ENCODE measurements around the gene TPRN. TPM values are rescaled to one million over a fixed set of nuclear protein-coding genes. Genes with fewer than 3 reads are reported as not detected.
A peak's percentile ranks its signal among the peaks of the same experiment; 100 is the strongest.

TPRN gene
- total RNA-seq, 1 experiment from 2014 or later: 24.9 TPM

DNA sequence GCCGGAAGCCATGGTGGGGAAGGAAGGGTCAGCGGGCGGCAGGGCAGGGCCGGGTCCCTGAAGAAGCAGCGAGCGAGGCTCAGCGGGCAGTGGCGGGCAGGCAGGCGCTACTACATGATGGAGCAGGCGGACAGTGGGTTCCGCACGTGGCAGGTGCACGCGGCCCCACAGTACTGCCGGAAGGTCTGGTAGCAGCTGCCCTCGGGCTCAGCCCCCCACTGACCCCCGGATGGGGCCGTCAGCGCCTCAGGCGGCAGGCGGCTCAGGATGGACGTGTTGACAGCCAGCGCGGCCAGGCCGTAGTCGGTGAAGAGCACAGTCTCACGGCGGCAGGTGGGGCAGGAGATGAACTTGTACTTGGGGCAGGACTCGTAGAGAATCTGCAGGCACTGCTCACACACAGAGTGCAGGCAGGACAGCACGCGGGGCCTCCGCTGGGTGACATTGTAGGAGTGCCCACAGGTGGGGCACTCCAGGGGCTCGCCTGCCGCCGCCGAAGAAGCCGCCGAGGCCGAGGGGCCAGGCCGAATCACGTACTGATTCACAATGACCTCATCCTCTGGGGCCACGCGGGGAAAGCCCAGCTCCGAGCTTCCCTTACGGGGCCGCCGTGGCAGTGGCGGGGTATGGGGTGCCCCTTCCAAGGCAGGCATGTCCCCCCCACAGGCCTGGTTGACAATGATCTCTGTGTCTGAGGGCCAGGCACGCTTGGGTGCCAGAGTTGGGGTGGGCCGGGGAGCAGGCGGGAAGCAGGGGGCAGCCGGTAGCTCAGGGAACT lies 20.0 kb upstream of the TPRN start:
- no peak overlapping the region for H3K9ac ChIP-seq (ENCODE audit: low read length)
- BruUV-seq (replicated peaks): TSS peak; percentile 57
- no peaks in the 10 kb centered on the region for H3K27me3 ChIP-seq (ENCODE audit: insufficient read depth, low read length)
- H3K79me2 ChIP-seq (ENCODE audit: insufficient read depth, low read length): no peaks in the 10 kb centered on the region
- H4K20me1 ChIP-seq (ENCODE audit: insufficient read depth): no peaks in the 10 kb centered on the region
- peak overlapping the region; percentile 37; the same call in 1 of the 2 replicates for H3K27ac ChIP-seq (ENCODE audit: low read depth, low read length)
- no peak for ATAC-seq
- H3K9me2 ChIP-seq (ENCODE audit: insufficient read depth): no peaks in the 10 kb centered on the region
- intact Hi-C loops (cut with micrococcal nuclease): loop anchor here (10.0 kb wide), 1 partner anchor 436 kb away; no protein-coding TSS in a partner anchor
- RAD21 ChIA-PET (ENCODE audit: low non-redundant PET in 1 of 2, low total read pairs in 2 of 2, uncharacterized antibody in 2 of 2, unreplicated experiment in 2 of 2): no interaction called here
- H3K4me2 ChIP-seq (ENCODE audit: low read length): no peak overlapping the region
- no peaks in the 10 kb centered on the region for H3K36me3 ChIP-seq (ENCODE audit: control insufficient read depth in 1 of 2, insufficient read depth in 2 of 2, low read length in 2 of 2)
- POLR2A ChIA-PET: interaction anchor here (1.2 kb wide), 1 partner anchor 20 kb away, joined by 3 read pairs; the partner anchor contains the start of gene TUBB4B
- peaks cover 42 to 74% of the 10 kb centered on the region in 2 experiments for H3K4me1 ChIP-seq (ENCODE audit: control insufficient read depth in 1 of 2, insufficient read depth in 2 of 2, low read length in 2 of 2)
- TF ChIP-seq EZH2 (IDR thresholded peaks at IDR 0.05): no peak
- no peak for TF ChIP-seq SP1 (IDR thresholded peaks at IDR 0.05; ENCODE audit: low read depth)
- no peak for TF ChIP-seq TCF7L2 (IDR thresholded peaks at IDR 0.05; ENCODE audit: borderline replicate concordance, extremely low read depth, insufficient read depth, insufficient read length)
- no peak for TF ChIP-seq CTCF (IDR thresholded peaks at IDR 0.05 in 2 of 3, conservative IDR thresholded peaks at IDR 0.05 in 1 of 3; ENCODE audit: borderline replicate concordance in 1 of 3, insufficient read depth in 1 of 3, low read depth in 2 of 3, low read length in 2 of 3)
- TF ChIP-seq EGR1 (IDR thresholded peaks at IDR 0.05; ENCODE audit: low read depth): no peak
- no peak for TF ChIP-seq ELF1 (IDR thresholded peaks at IDR 0.05; ENCODE audit: borderline replicate concordance, low read depth)
- no peak for TF ChIP-seq SIN3A (IDR thresholded peaks at IDR 0.05; ENCODE audit: low read depth)
- TF ChIP-seq CEBPB (IDR thresholded peaks at IDR 0.05; ENCODE audit: low read depth): no peak
- no peak for TF ChIP-seq RAD21 (IDR thresholded peaks at IDR 0.05; ENCODE audit: low read depth)
- TF ChIP-seq, protein P1, sequence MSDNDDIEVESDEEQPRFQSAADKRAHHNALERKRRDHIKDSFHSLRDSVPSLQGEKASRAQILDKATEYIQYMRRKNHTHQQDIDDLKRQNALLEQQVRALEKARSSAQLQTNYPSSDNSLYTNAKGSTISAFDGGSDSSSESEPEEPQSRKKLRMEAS (IDR thresholded peaks at IDR 0.05): no peak
- no peak for TF ChIP-seq EZH2phosphoT487 (IDR thresholded peaks at IDR 0.05; ENCODE audit: borderline replicate concordance)
- TF ChIP-seq SRF (IDR thresholded peaks at IDR 0.05; ENCODE audit: low read depth): no peak
- TF ChIP-seq ZFX (IDR thresholded peaks at IDR 0.05): no peak
- no peak for TF ChIP-seq ATF3 (IDR thresholded peaks at IDR 0.05)
- TF ChIP-seq ZNF274 (IDR thresholded peaks at IDR 0.05; ENCODE audit: low read depth, low read length): no peak
- TF ChIP-seq ZBTB33 (IDR thresholded peaks at IDR 0.05; ENCODE audit: extremely low read depth, insufficient replicate concordance, low read length): no peak
- TF ChIP-seq JUND (IDR thresholded peaks at IDR 0.05): no peak
- no peak overlapping the region for H2AFZ ChIP-seq (ENCODE audit: low read depth, low read length, poor library complexity, severe bottlenecking)
- CTCF ChIA-PET: interaction anchor here (0.7 kb wide), 1 partner anchor 22 kb away, joined by 6 read pairs; no protein-coding TSS in a partner anchor
- no peak for DNase-seq (ENCODE audit: low read depth, low spot score)
- no peaks in the 10 kb centered on the region for H3K9me3 ChIP-seq (ENCODE audit: control insufficient read depth in 1 of 2, insufficient read depth in 1 of 2, low read depth in 1 of 2, low read length in 2 of 2)
- H3K4me3 ChIP-seq (replicated peaks in 1 of 2; ENCODE audit: low read depth in 1 of 2, low read length in 2 of 2): no peak overlapping the region
